COLO668 (cell line): ENCODE measurements around the gene ERC2.

Source experiments
- DNase-seq: peaks from one replicate; lab custom pipeline; 2025; ENCODE audit not compliant: unreplicated experiment; lab: John Stamatoyannopoulos, UW

Gene ERC2

GRCh38 chr3:55951388-55951787 is 516.9 kb downstream of the ERC2 start:
- no peak for DNase-seq

GRCh38 chr3:55947406-55947805 is 520.9 kb downstream of the ERC2 start:
- DNase-seq, result no peak

- DNase-seq, result no peak
Measured at GRCh38 chr3:55946574-55947160, 521.6 kb downstream of the ERC2 start.

GRCh38 chr3:55942868-55943267 is 525.4 kb downstream of the ERC2 start:
- no peak for DNase-seq

- DNase-seq, result no peak
Measured at GRCh38 chr3:55939287-55939686, 529.0 kb downstream of the ERC2 start.

GRCh38 chr3:55937301-55937700 is 531.0 kb downstream of the ERC2 start:
- DNase-seq, result no peak

- DNase-seq, result no peak
Measured at GRCh38 chr3:55936549-55937052, 531.7 kb downstream of the ERC2 start.

- DNase-seq, result no peak
Measured at GRCh38 chr3:55935241-55935640, 533.0 kb downstream of the ERC2 start.

- DNase-seq, result no peak
Measured at GRCh38 chr3:55934771-55935170, 533.5 kb downstream of the ERC2 start.

GRCh38 chr3:55929154-55929869 is 539.0 kb downstream of the ERC2 start:
- no peak for DNase-seq

- no peak for DNase-seq
Measured at GRCh38 chr3:55923626-55924025, 544.6 kb downstream of the ERC2 start.

- DNase-seq, result peak; percentile 7
Measured at GRCh38 chr3:55923207-55923606, 545.1 kb downstream of the ERC2 start.

- DNase-seq, result no peak
Measured at GRCh38 chr3:55912880-55913279, 555.4 kb downstream of the ERC2 start.

- no peak for DNase-seq
Measured at GRCh38 chr3:55911266-55911665, 557.0 kb downstream of the ERC2 start.

- no peak for DNase-seq
Measured at GRCh38 chr3:55910543-55910942, 557.7 kb downstream of the ERC2 start.

GRCh38 chr3:55909373-55909772 is 558.9 kb downstream of the ERC2 start:
- no peak for DNase-seq

GRCh38 chr3:55907616-55908015 is 560.7 kb downstream of the ERC2 start:
- no peak for DNase-seq

- no peak for DNase-seq
Measured at GRCh38 chr3:55906896-55907295, 561.4 kb downstream of the ERC2 start.

GRCh38 chr3:55904716-55905115 is 563.6 kb downstream of the ERC2 start:
- DNase-seq, result no peak

GRCh38 chr3:55903680-55904079 is 564.6 kb downstream of the ERC2 start:
- DNase-seq, result no peak

- no peak for DNase-seq
Measured at GRCh38 chr3:55902221-55902900, 565.9 kb downstream of the ERC2 start.

GRCh38 chr3:55899887-55900286 is 568.4 kb downstream of the ERC2 start:
- no peak for DNase-seq
